Measurements from ENCODE around the gene CCDC73.

DNA sequence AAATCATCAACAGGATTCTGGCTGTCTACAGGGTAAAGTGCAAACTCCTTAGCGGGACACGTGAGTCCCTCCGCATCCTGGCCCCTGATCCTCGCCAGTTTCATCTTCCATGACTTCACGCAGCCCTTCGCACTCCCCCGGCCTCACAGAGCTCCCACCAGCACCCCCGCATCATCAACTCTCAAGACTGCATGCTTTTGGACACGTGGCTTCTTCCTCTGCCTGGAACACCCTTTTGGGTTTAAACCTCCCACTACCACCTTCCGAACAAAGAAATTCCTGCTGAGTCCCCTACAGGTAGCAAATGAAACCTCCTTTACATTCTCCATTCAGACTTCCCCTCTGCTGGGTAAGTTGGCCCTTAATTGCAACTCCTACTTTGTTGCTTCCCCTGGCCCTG is 223.4 kb downstream of the CCDC73 start:
- TF ChIP-seq, protein P1, sequence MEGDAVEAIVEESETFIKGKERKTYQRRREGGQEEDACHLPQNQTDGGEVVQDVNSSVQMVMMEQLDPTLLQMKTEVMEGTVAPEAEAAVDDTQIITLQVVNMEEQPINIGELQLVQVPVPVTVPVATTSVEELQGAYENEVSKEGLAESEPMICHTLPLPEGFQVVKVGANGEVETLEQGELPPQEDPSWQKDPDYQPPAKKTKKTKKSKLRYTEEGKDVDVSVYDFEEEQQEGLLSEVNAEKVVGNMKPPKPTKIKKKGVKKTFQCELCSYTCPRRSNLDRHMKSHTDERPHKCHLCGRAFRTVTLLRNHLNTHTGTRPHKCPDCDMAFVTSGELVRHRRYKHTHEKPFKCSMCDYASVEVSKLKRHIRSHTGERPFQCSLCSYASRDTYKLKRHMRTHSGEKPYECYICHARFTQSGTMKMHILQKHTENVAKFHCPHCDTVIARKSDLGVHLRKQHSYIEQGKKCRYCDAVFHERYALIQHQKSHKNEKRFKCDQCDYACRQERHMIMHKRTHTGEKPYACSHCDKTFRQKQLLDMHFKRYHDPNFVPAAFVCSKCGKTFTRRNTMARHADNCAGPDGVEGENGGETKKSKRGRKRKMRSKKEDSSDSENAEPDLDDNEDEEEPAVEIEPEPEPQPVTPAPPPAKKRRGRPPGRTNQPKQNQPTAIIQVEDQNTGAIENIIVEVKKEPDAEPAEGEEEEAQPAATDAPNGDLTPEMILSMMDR (IDR thresholded peaks at IDR 0.05): no peak
- no peak for TF ChIP-seq MXI1 (IDR thresholded peaks at IDR 0.05; ENCODE audit: low read depth, low read length)
- no peak for TF ChIP-seq EZH2phosphoT487 (IDR thresholded peaks at IDR 0.05; ENCODE audit: borderline replicate concordance, low read depth)
- no peak for TF ChIP-seq SMC3 (IDR thresholded peaks at IDR 0.05; ENCODE audit: low read depth, low read length)

Data from SK-N-SH (cell line).